ENCODE data around the gene TARBP1. TPM values are rescaled to one million over a fixed set of nuclear protein-coding genes. Genes with fewer than 3 reads are reported as not detected.
A peak's percentile ranks its signal among the peaks of the same experiment; 100 is the strongest.

The TARBP1 gene
- total RNA-seq, 1 donor from 2014 or later: 17.8 TPM

GRCh38 chr1:234375672-234376071 lies 103.3 kb downstream of the TARBP1 start:
- Mint-ChIP-seq H3K9me3 (ENCODE audit: unreplicated experiment) (no peaks in the 10 kb centered on the region), H3K27ac (ENCODE audit: unreplicated experiment) (no peak overlapping the region), H3K4me3 (ENCODE audit: unreplicated experiment) (no peak overlapping the region), H3K4me1 (ENCODE audit: low read depth, unreplicated experiment) (peaks cover 9% of the 10 kb centered on the region), H3K36me3 (ENCODE audit: low read depth, unreplicated experiment) (peaks cover 16% of the 10 kb centered on the region), H3K27me3 (ENCODE audit: low read depth, unreplicated experiment) (no peaks in the 10 kb centered on the region)
- H2AFZ ChIP-seq (ENCODE audit: low read depth, low read length): no peak overlapping the region
- H4K20me1 ChIP-seq (ENCODE audit: insufficient read depth, low read length): peaks cover 4% of the 10 kb centered on the region
- peaks cover 11% of the 10 kb centered on the region for H3K4me1 ChIP-seq (ENCODE audit: insufficient read depth, low read length)
- FAIRE-seq: no peak
- no peak for TF ChIP-seq EZH2 (IDR thresholded peaks at IDR 0.05; ENCODE audit: insufficient read depth, low read length)
- H3K9ac ChIP-seq (ENCODE audit: low read length): no peak overlapping the region
- H3K9me3 ChIP-seq (ENCODE audit: insufficient read depth, low read depth, low read length): no peaks in the 10 kb centered on the region
- peaks cover 30% of the 10 kb centered on the region for H3K79me2 ChIP-seq (ENCODE audit: insufficient read depth, low read length)
- H3K36me3 ChIP-seq (ENCODE audit: insufficient read depth, low read length): peaks cover 23% of the 10 kb centered on the region
- no peaks in the 10 kb centered on the region for H3K27me3 ChIP-seq (ENCODE audit: insufficient read depth, low read length)
- DNase-seq (ENCODE audit: low read depth): no peak
- H3K4me3 ChIP-seq (ENCODE audit: insufficient read depth, low read depth, low read length): no peak overlapping the region
- no peak overlapping the region for H3K4me2 ChIP-seq (ENCODE audit: low read length)
- no peak overlapping the region for H3K27ac ChIP-seq (ENCODE audit: low read depth, low read length)

GRCh38 chr1:234373959-234374254 lies 105.1 kb downstream of the TARBP1 start:
- Histone ChIP-seq H2AFZ (ENCODE audit: low read depth, low read length) (peak overlapping the region; percentile 93), H3K9ac (ENCODE audit: low read length) (peak overlapping the region; percentile 98), H3K79me2 (ENCODE audit: insufficient read depth, low read length) (peaks cover 30% of the 10 kb centered on the region), H4K20me1 (ENCODE audit: insufficient read depth, low read length) (no peaks in the 10 kb centered on the region), H3K4me2 (ENCODE audit: low read length) (peak overlapping the region; percentile 95), H3K4me1 (ENCODE audit: insufficient read depth, low read length) (peaks cover 11% of the 10 kb centered on the region), H3K9me3 (ENCODE audit: insufficient read depth, low read depth, low read length) (no peaks in the 10 kb centered on the region), H3K4me3 (ENCODE audit: insufficient read depth, low read depth, low read length) (peak overlapping the region; percentile 97), H3K27ac (ENCODE audit: low read depth, low read length) (peak overlapping the region; percentile 95), H3K27me3 (ENCODE audit: insufficient read depth, low read length) (no peaks in the 10 kb centered on the region), H3K36me3 (ENCODE audit: insufficient read depth, low read length) (peaks cover 17% of the 10 kb centered on the region)
- Mint-ChIP-seq H3K4me1 (ENCODE audit: low read depth, unreplicated experiment) (peaks cover 9% of the 10 kb centered on the region), H3K4me3 (ENCODE audit: unreplicated experiment) (peak overlapping the region; percentile 95), H3K27me3 (ENCODE audit: low read depth, unreplicated experiment) (peaks cover 1% of the 10 kb centered on the region), H3K9me3 (ENCODE audit: unreplicated experiment) (no peaks in the 10 kb centered on the region), H3K27ac (ENCODE audit: unreplicated experiment) (peak overlapping the region; percentile 99), H3K36me3 (ENCODE audit: low read depth, unreplicated experiment) (peaks cover 7% of the 10 kb centered on the region)
- no peak for FAIRE-seq
- no peak for DNase-seq (ENCODE audit: low read depth)
- TF ChIP-seq EZH2 (IDR thresholded peaks at IDR 0.05; ENCODE audit: insufficient read depth, low read length) (no peak), CTCF (IDR thresholded peaks at IDR 0.05; ENCODE audit: insufficient read depth, low read depth, low read length) (no peak)

- Mint-ChIP-seq H3K4me3 (ENCODE audit: unreplicated experiment) (peak within 1 kb of the TSS; percentile 95), H3K4me1 (ENCODE audit: low read depth, unreplicated experiment) (peaks cover 9% of the 10 kb centered on the region), H3K27ac (ENCODE audit: unreplicated experiment) (peak within 1 kb of the TSS; percentile 99), H3K27me3 (ENCODE audit: low read depth, unreplicated experiment) (peaks cover 3% of the 10 kb centered on the region), H3K9me3 (ENCODE audit: unreplicated experiment) (no peaks in the 10 kb centered on the region), H3K36me3 (ENCODE audit: low read depth, unreplicated experiment) (peaks cover 7% of the 10 kb centered on the region)
- Histone ChIP-seq H4K20me1 (ENCODE audit: insufficient read depth, low read length) (no peaks in the 10 kb centered on the region), H3K27me3 (ENCODE audit: insufficient read depth, low read length) (no peaks in the 10 kb centered on the region), H3K4me3 (ENCODE audit: insufficient read depth, low read depth, low read length) (peak within 1 kb of the TSS; percentile 97), H3K4me2 (ENCODE audit: low read length) (peak within 1 kb of the TSS; percentile 95), H3K27ac (ENCODE audit: low read depth, low read length) (peak within 1 kb of the TSS; percentile 95), H2AFZ (ENCODE audit: low read depth, low read length) (peak within 1 kb of the TSS; percentile 93), H3K9ac (ENCODE audit: low read length) (peak within 1 kb of the TSS; percentile 98), H3K4me1 (ENCODE audit: insufficient read depth, low read length) (peaks cover 11% of the 10 kb centered on the region), H3K36me3 (ENCODE audit: insufficient read depth, low read length) (peaks cover 17% of the 10 kb centered on the region), H3K9me3 (ENCODE audit: insufficient read depth, low read depth, low read length) (no peaks in the 10 kb centered on the region), H3K79me2 (ENCODE audit: insufficient read depth, low read length) (peaks cover 30% of the 10 kb centered on the region)
- TF ChIP-seq EZH2 (IDR thresholded peaks at IDR 0.05; ENCODE audit: insufficient read depth, low read length) (no peak), CTCF (IDR thresholded peaks at IDR 0.05; ENCODE audit: insufficient read depth, low read depth, low read length) (no peak)
- no peak for FAIRE-seq
- DNase-seq (ENCODE audit: low read depth): peak; percentile 95
Measured at GRCh38 chr1:234373064-234373958, 105.7 kb downstream of the TARBP1 start, which contains the start of gene COA6. COA6 (plus strand) TSS chr1:234373456; CDS start chr1:234373467, 11 bp downstream.
